Osteoblast (primary cell): ENCODE data around the gene SH3TC2. TPM values are rescaled to one million over a fixed set of nuclear protein-coding genes. Genes with fewer than 3 reads are reported as not detected.

ENCODE experiments used
- DNase-seq: peaks from one replicate; pipeline ENCODE4 v3.0.0; 2011; ENCODE audit warnings: low spot score, mixed read lengths; ENCODE audit not compliant: insufficient read length; ENCODE audit errors: missing footprints
- H2AFZ ChIP-seq: 2 replicates; pipeline ENCODE4 v1.6.0; 2011; ENCODE audit warnings: mild to moderate bottlenecking, low read length
- H3K27ac ChIP-seq: 2 replicates; pipeline ENCODE4 v1.5.1; 2011; ENCODE audit warnings: mild to moderate bottlenecking, low read depth, low read length, moderate library complexity
- H3K27me3 ChIP-seq: 2 replicates; pipeline ENCODE4 v1.6.0; 2012; ENCODE audit warnings: mild to moderate bottlenecking, control low read depth, inconsistent platforms, low read length, moderate library complexity; ENCODE audit not compliant: insufficient read depth
- H3K36me3 ChIP-seq: 2 replicates; pipeline ENCODE4 v1.5.1; 2011; ENCODE audit warnings: mild to moderate bottlenecking, low read length, control low read depth, moderate library complexity; ENCODE audit not compliant: insufficient read depth
- H3K4me1 ChIP-seq: 2 replicates; pipeline ENCODE4 v1.5.1; 2011; ENCODE audit warnings: mild to moderate bottlenecking, low read length, control low read depth, moderate library complexity; ENCODE audit not compliant: insufficient read depth
- H3K4me2 ChIP-seq: 2 replicates; pipeline ENCODE4 v1.6.0; 2011; ENCODE audit warnings: mild to moderate bottlenecking, low read length; ENCODE audit not compliant: insufficient read depth
- H3K4me3 ChIP-seq: fragments of 200-600 bp; sonication (generic); 3 replicates; pipeline ENCODE4 v1.5.1; 2012; ENCODE audit warnings: mild to moderate bottlenecking, low read length, inconsistent platforms; ENCODE audit not compliant: insufficient read depth
- H3K79me2 ChIP-seq: 2 replicates; pipeline ENCODE4 v1.6.0; 2012; ENCODE audit warnings: mild to moderate bottlenecking, low read length, control low read depth, inconsistent platforms; ENCODE audit not compliant: insufficient read depth
- H3K9me3 ChIP-seq: 2 replicates; pipeline ENCODE4 v1.5.1; 2011; ENCODE audit warnings: low read depth, low read length, control low read depth
- H4K20me1 ChIP-seq: 2 replicates; pipeline ENCODE4 v1.6.0; 2012; ENCODE audit warnings: mild to moderate bottlenecking, low read length, control low read depth; ENCODE audit not compliant: insufficient read depth
- CTCF ChIP-seq: IDR thresholded peaks from 2 replicates; pipeline ENCODE4 v1.5.1; 2011; ENCODE audit warnings: mild to moderate bottlenecking, low read depth, low read length, moderate library complexity; ENCODE audit errors: extremely low read depth
- total RNA-seq: library from RNA; depleted of rRNA; stranded (reverse); fragments of >200 nt; gene quantifications from 2 replicates; pipeline ENCODE4 v1.2.3, GENCODE V29; 2012

The SH3TC2 gene
- total RNA-seq, 1 donor = 0.72 TPM

DNA sequence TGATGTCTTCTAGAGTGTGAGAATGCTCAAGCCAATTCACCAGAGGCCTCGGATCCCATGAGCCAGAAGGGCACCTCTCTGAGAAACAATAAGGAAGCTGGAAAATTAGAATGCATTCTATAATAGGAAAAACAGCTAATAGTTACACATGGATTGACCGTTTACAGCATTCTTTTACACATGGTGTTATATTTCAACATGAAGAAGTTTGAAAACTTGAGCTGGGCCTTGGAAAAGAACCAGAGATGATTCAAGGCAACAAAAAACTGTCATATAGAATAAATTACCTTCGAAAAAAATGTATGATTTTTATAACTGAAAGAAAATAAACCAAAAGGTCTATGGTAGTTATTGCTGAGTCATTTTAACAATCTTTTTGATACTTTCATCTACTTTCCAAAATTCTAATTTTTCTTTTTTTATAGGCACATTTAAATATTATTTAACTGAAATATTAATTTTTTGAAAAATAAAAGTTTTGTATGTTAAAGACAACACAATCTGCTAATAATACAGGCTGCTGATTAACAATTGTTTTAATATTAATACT, 6.2 kb downstream of the SH3TC2 start:
- no peak overlapping the region for H3K4me2 ChIP-seq
- no peaks in the 10 kb centered on the region for H3K9me3 ChIP-seq
- H3K4me1 ChIP-seq = peaks cover 18% of the 10 kb centered on the region
- no peak for DNase-seq
- H3K36me3 ChIP-seq = no peaks in the 10 kb centered on the region
- H4K20me1 ChIP-seq = no peaks in the 10 kb centered on the region
- H3K79me2 ChIP-seq = no peaks in the 10 kb centered on the region
- no peak overlapping the region for H3K4me3 ChIP-seq
- H2AFZ ChIP-seq = no peak overlapping the region
- peak overlapping the region; percentile 18 for H3K27ac ChIP-seq
- no peak for TF ChIP-seq CTCF
- H3K27me3 ChIP-seq = no peaks in the 10 kb centered on the region

DNA sequence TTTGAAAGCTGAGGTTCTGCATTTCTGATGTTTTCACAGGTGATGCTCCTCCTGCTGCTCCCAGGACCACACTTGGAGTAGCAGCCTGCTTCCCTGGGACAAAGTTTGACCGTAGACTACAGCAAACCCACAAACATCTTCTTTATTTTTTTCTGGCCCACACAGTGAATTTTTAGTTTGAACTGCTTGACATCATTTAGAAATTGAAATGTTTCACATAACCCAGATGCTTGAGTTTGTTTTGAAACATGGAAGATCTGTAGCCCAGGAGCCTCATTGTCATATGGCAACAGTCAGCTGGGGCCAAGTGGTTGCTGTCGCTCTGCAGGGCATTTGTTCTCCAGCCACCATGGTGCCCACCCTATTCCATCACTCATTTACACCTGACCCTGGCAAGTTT, 8.4 kb downstream of the SH3TC2 start:
- TF ChIP-seq CTCF = no peak
- Histone ChIP-seq H3K27ac (no peak overlapping the region), H3K9me3 (no peaks in the 10 kb centered on the region), H3K27me3 (no peaks in the 10 kb centered on the region), H4K20me1 (no peaks in the 10 kb centered on the region), H2AFZ (no peak overlapping the region), H3K79me2 (no peaks in the 10 kb centered on the region), H3K4me1 (peaks cover 18% of the 10 kb centered on the region), H3K4me3 (no peak overlapping the region), H3K4me2 (no peak overlapping the region), H3K36me3 (no peaks in the 10 kb centered on the region)
- no peak for DNase-seq

DNA sequence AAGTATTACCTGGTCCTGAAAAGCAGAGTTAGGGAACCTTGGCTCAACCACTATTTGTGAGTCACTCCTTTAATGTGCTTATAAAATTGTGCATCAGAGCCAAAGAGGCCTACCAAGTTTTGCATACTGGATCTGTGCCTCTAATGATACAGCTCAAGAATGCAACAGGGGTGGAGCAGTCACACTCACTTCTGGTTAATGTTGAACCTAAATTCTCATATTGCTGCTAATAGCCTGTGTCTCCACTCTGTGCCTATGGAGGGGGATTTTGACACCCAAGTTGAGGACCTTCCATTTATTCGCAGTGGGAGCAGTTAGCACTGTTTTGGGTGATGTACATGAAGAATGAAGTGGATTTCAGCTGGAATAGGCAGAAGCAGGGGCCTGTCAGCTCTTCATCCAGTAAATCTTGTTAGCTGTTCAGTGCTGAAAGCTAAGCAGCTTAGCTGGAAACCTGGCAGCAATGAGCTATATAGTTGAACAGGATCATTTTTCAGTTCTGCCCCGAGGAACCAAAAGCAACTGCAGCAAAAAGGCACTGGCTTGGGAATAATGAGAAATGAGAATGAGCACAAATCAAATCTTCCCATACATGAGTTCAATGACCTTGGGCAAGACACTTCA, 9.7 kb downstream of the SH3TC2 start:
- H2AFZ ChIP-seq = no peak overlapping the region
- H3K27me3 ChIP-seq = no peaks in the 10 kb centered on the region
- H3K4me2 ChIP-seq = peak overlapping the region; percentile 20
- H3K79me2 ChIP-seq = no peaks in the 10 kb centered on the region
- no peak overlapping the region for H3K4me3 ChIP-seq
- no peaks in the 10 kb centered on the region for H4K20me1 ChIP-seq
- H3K27ac ChIP-seq = no peak overlapping the region
- no peaks in the 10 kb centered on the region for H3K36me3 ChIP-seq
- peak; percentile 84 for DNase-seq
- H3K9me3 ChIP-seq = no peaks in the 10 kb centered on the region
- H3K4me1 ChIP-seq = peaks cover 18% of the 10 kb centered on the region
- TF ChIP-seq CTCF = no peak

GRCh38 chr5:149049371-149049781, 13.5 kb downstream of the SH3TC2 start:
- Histone ChIP-seq H3K27me3 (no peaks in the 10 kb centered on the region), H3K4me3 (no peak overlapping the region), H3K9me3 (no peaks in the 10 kb centered on the region), H3K27ac (no peak overlapping the region), H3K36me3 (no peaks in the 10 kb centered on the region), H3K79me2 (no peaks in the 10 kb centered on the region), H3K4me1 (peaks cover 28% of the 10 kb centered on the region), H4K20me1 (no peaks in the 10 kb centered on the region), H2AFZ (no peak overlapping the region), H3K4me2 (no peak overlapping the region)
- TF ChIP-seq CTCF = no peak
- DNase-seq = no peak
